HG03175 (cell line): ENCODE data around the gene BUD23.
"Not testable (repeated sequence)": the region's sequence is repeated elsewhere in the genome, so short reads cannot be mapped to it uniquely, and the experiment has no call there.

ENCODE experiments used
- ATAC-seq: cut with Tn5 transposase; IDR thresholded peaks from one replicate; pipeline ENCODE4 v1.9.1; 2021; ENCODE audit warnings: mild to moderate bottlenecking, moderate library complexity; ENCODE audit not compliant: unreplicated experiment

Gene BUD23

DNA sequence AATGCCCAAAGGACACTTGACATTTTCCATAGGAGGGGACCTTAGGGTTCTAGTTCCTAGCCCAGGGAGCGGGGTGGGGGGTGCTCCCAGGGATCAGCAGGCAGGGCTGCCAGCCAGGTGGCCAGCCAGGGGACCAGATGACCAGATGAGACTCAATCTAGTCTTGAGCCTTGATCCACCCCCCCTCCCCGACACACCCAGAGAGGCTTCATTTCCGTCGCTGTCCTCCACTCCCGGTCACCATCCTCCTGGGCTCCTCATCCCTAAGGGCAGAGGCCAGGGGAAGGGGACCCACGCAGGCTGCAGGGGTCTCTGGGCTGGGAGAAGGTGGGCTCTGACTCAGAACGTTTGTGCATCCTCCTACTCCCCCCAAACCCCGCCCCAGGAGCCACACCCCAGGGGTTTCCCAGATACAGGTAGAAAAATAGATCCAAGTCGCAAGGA lies 35.1 kb downstream of the BUD23 start:
- ATAC-seq, result no peak

DNA sequence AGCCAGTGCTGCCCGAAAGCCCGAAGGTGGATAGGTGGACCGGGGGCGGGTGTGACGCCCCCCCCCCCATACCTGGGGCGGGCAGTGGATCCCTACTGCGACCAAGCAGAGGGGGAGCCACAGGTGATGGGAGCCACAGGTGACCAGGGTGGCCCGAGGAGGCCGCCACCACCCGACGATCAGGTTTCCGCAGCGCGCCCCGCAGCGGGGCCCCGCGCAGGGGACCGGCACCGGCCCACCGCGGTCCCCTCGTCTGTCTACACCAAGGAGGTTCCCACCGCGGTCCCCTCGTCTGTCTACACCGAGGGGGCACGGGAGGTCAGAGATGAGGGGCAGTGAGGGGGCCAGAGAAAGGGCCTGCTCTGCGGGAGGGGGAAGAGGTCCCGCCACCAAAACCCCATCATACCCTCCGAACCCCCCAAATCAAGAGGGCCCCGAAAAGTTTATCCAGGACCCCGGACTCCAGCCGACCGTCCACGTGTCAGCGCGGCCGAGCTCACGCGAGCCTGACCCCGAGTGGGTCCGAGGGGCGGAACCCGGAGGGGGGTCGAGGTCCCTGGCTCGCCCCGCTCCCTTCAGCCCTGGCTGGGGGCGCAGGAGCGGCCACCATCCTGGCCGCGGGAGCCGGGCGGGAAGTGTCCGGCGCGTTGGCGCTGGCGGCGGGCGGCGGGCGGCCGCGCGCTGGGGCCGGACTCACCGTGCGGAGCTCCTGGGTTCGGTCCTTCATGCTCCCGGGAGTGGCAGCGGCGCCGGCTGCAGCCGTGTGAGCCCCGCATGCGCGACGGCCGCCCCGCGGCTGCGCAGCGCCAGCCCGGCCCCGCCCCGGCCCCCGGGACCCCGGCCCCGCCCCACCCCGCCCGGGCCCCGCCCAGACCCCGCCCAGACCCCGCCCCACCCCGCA lies 35.8 kb downstream of the BUD23 start, which contains the start of gene STX1A:
TSS of gene STX1A (minus strand) at position 765 of the 901 bp plus-strand sequence. CDS start at position 727, 38 bp downstream.
- ATAC-seq, result peak; percentile 72

DNA sequence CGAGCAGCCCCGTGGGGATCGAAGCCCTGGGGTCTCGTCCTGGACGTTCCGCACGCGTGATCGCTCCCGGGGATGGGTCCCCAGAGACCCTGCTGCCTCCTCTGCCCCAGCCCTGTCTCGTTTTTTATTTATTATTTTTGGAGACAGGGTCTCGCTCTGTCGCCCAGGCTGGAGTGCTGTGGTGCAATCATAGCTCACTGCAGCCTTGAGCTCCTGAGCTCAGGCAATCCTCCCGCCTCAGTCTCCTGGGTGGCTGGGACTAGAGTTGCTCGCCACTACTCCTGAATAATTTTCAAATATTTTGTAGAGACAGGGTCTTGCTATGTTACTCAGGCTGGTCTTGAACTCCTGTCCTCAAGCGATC lies 36.4 kb downstream of the BUD23 start:
- peak; percentile 16 for ATAC-seq

DNA sequence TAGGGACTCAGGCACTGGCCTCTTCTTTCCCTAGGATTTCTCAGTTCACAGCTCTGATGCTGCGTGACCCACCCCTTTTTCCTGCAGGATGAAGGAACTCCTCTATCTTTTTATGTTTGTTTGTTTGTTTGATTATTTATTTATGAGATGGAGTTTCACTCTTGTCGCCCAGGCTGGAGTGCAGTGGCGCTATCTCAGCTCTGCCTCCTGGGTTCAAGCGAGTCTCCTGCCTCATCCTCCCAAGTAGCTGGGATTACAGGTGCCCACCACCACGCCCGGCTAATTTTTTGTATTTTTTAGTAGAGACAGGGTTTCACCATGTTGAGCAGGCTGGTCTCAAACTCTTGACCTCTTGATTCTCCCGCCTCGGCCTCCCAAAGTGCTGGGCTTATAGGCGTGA lies 37.0 kb downstream of the BUD23 start:
- ATAC-seq, result not testable (repeated sequence)

DNA sequence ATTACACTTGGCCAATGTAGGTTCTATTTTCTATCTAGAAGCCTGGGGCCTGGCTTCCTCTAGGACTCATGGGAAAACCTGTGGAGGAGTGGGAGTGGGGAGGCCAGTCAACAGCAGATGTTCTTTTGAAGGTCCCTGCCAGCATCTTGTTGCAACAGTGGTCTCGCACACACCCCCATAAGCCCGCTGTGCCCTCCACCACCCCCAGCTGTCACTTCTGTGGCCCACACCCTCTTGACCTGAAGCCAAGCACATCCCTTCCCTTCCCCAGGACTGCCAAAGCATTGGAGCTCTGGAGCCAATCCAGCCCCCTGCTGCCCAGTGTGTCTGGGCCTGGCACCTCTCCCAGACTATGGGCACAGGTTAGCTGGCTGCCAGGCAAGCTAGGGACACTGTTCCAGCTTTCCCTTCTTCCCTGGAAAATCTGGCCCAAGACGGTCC lies 38.0 kb downstream of the BUD23 start:
- no peak for ATAC-seq

DNA sequence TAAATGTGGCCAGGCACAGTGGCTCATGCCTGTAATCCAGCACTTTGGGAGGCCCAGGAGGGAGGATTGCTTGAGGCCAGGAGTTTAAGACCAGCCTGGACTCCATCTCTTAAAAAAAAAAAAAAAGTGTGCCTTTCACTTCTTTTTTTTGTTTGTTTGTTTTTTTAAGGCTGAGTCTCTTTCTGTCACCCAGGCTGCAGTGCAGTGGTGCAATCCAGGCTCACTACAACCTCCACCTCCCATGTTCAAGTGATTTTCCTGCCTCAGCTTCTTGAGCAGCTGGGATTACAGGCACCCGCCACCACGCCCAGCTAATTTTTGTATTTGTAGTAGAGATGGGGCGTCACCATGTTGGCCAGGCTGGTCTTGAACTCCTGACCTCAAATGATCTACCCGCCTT lies 38.8 kb downstream of the BUD23 start:
- ATAC-seq, result not testable (repeated sequence)

DNA sequence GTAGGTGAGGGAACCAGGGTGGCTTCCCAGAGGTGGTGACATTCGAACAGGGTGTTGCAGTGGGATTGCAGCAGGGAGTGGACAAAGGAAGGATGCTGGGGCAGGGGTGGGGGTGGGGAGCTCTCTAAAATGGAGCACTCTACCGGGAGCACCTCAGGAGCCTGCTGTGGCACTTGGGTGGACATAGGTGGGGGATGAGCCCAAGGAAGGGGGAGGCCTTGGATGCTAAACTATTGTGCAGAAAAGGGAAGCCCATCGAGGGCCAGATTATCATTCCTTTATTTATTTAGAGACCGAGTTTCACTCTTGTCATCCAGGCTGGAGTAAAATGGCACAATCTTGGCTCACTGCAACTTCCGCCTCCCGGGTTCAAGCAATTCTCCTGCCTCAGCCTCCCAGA lies 39.4 kb downstream of the BUD23 start:
- ATAC-seq, result no peak

DNA sequence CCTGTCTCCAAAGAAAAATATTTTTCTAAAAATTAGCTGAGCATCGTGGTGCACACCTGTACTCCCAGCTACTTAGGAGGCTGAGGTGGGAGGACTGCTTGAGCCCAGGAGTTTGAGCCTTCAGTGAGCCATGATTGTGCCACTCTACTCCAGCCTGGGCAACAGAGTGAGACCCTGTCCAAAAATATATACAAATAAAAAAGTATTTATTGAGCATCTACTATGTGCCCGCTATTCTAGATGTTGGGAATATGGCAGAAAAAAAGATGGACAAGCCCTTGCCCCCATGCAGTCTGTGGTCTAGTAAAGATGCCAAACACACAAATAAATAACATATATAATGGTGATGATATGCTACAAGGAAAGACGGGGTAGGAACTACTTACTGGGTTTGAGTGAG lies 40.4 kb downstream of the BUD23 start:
- no peak for ATAC-seq

DNA sequence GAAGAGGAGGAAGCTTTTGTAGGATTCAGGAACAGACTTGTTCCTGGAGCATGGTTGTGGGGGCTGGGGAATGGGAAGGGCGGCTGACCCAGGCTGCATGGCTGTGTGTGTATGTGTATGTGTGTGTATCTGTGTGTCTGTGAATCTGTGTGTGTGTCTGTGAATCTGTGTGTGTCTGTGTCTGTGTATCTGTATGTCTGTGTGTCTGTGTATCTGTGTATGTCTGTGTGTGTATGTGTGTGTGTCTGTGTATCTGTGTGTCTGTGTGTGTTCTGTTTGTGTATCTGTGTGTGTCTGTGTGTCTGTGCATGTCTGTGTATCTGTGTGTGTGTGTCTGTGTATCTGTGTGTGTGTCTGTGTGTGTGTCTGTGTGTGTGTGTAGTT lies 42.7 kb downstream of the BUD23 start:
- ATAC-seq, result peak; percentile 16

DNA sequence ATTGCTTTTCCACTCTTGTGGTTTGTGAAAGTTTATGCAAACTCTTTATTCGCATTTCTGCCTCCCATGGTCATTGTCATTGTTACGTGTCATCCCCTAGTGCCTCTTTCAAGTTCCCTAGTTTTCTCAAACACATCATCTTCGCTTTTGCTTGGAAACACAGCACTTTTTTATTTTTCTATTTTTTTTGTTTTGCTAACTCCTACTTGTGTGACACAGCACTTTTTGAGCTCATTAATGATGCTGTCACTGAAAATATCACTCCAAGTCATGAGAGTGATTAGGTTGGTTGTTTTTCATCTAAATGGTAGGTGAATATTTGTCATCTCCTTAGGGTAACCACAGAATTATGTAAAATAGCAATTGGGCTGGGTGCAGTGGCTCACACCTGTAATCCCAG lies 44.6 kb downstream of the BUD23 start:
- ATAC-seq, result no peak

DNA sequence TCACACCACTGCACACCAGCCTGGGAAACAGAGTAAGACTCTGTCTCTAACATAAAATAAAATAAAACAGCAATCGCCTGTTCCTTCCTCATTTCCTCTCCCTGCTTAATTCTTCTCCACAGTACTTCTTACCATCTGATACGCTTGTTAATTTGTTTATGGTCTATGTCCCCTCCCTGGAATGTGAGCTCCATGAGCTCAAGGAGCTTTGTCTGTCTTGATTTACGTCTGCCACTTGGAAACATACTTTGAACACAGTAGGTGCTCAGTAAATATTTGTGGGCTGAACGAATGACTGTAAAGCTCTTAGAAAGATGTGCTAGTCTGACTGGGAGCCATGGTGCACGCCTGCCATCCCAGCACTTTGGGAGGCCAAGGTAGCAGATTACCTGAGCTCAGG lies 45.2 kb downstream of the BUD23 start:
- ATAC-seq, result no peak

DNA sequence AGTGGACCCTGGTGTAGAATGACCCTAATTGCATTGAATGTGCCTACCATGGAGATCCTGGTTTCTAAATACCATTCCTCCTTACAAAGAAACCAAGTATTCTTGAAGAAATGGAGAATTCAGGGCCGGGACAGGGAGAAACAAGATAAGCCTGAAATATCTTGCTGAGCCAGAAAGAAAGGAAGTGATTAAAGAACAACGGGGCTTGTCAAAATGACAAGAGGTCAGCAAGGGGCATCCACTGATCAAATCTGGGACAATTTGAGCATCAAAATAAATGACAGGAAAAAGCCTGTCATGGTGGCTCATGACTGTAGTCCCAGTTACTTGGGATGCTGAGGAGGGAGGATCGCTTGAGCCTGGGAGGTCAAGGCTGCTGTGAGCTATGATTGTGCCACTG lies 47.1 kb downstream of the BUD23 start:
- no peak for ATAC-seq

DNA sequence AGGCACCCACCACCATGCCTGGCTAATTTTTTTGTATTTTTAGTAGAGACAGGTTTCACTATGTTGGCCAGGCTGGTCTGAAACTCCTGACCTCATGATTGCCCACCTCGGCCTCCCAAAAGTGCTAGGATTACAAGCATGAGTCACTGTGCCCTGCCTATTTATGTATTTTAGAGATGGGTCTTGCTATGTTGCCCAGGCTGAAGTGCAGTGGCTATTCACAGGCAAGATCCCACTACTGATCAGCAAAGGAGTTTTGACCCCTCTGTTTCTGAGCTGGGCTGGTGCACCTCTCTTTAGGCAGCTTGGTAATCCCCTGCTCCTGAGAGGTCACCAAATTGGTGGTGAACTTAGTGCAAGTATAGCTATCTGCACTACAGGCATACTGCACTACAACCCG lies 49.0 kb downstream of the BUD23 start:
- no peak for ATAC-seq

DNA sequence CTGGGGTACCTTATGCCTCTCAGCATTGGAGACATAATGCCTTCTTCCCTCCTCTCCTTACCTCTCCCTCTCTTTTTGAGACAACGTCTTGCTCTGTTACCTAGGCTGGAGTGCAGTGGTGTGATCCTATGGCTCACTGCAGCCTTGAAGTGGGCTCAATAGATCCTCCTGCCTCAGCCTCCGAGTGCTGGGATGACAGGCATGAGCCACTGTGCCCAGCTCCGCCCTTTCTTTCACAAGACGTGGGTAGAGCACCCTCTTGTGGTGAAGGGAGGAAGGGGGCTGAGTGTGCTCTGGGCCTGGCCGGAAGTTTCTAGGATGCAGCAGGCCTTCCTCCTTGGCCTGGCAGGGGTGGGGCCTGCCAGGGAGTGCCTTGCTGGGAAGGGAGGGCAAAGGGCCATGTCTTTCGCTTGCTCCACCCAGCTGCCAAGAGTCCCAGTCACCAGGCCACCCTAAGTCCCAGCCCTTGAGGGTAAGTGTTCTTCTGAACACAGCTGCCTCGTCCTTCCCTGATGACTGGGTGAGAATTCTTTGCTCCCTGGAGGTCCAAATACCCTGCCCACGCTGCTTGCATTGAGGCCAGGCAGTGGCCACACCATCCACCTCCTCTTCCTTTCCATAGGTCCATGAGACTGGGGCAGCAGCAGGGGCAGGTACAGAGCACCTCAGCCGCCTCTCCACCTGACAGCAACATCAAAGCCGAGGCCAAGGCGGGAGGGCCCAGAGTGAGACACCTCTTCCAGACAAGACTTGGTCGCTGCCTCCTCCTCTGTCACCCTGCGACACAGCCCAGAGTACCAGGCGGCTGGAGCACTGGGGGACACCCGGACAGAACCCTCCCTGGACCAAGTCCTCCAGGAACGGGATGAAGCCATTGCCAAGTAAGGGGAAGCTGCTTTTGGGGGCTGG lies 51.5 kb downstream of the BUD23 start:
- ATAC-seq, result peak; percentile 42

DNA sequence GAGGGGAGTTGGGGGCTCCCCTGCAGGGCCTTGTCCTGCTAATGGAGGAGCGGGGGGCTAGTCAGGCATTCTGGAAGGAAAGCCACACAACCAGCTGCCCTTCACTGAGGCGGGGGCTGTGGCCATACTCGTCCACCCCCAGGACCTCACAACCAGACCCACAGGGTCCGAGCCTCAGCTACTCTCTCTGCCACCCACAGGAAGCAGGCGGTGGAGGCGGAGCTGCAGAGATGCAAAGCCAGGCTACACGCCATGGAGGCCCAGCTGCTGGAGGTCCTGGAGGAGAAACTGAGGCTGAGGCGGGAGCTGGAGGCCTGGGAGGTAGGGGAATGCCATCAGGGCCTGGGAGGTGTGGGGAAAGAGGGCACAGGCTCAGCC lies 52.1 kb downstream of the BUD23 start:
- no peak for ATAC-seq

DNA sequence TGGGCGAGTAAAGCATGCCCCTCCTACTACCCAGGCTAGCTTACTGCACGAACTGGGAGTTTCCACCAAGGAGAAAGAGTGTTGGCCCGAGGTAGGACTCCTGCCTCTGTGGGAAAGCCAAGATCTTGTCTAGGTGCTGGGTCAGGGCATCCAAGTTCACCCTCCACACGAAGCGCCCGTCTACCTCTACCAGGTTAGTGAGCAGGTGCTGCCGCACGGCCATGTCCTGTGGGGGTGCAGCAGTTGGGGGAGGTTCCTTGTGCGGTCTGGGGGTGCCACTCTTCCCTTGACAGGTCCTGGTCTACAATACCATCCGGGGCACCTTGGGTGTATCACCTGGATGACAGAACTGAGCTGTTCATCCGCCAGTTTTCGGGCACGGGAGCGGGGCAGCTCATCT lies 53.5 kb downstream of the BUD23 start:
- no peak for ATAC-seq

DNA sequence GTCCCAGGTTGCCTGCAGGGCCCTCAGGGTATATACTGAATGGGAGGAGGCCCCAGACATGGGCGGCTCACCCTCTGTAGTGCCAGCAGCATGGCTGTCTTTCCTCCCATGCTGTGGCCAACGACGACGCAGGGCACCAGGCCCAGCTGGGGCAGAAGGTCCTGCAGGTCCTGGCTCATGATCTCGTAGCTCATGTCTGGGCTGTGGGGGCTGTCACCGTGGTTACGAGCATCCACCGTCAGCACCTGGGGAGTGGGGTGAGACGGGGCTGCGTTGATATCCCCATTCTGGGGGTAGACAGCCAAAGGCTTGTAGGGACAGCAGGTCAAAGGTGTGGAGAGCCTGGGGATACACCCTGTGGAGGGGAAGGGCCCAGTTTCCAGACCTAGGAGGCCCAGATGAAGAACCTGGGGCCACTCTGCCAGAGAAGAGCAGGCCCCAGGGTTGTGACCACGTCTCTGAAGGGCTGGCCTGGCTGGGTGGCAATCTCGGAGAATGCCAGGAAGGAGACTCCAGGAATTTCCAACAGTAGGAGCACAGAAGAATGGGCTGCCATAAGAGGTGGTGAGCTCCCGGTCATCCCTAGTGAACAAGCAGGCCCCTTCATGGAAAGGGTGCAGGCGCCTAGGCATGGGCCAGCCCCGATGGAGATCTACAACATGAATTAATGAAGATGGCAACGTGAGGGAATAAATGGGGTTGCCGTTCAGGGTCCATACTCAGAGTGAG lies 54.3 kb downstream of the BUD23 start:
- no peak for ATAC-seq

DNA sequence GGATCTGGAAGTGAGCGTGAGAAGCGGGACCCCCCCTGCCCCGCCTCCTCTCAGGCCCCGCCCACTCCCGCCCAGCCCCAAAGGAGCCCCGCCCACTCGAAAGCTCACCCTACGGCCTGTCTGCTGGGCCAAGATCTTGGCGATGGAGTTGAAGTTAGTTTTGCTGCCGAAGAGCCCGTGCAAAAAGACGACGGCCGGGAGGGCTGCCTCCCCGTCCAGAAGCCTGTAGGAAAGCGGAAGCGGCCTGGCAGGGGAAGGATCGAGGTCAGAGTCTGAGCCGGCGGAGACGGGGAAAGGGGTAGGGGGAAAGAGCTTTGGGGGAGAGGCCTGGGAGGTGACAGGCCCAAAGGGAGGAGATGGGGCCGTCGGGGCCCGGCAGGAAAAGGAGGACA lies 54.8 kb downstream of the BUD23 start:
- ATAC-seq, result peak; percentile 13

DNA sequence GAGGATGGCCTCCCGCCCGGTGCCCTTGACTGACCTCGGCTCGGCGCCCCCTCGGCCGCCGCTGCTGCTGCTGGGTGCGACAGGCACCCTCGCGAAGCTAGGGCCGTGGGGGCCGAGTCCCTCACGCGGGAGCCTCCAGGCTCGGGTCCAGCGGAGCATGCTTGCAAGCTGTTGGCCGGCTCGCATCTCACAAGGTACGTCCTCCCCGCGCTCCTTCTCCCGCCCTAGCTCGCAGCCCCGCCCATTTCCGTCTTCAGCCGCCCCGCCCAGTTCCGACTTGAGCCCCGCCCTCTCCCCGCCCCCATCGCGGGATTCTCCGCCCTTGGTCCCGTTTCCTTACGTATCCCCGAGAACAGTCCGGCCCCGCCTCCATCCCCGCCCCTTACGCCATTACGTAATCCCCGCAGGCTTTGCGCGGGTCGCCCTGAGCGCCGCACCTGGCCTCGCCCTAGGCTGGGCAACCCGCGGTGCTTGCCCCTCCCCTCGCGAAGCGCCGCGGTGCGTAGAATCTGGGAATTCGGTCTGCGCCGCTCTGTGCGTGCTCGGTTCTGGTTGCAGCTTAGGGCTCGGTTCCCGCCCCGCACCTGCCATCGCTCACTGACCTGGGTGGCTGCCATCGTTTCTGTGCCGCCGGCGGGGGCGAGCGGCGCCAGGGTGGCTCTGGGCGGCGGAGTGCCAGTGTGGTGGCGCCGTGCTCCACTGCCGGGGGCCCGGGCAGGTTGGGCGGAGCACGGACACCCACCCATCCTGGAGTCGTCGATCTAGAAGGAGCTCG lies 55.4 kb downstream of the BUD23 start, which contains the start of gene ABHD11:
TSS of gene ABHD11 (minus strand) at position 191 of the 775 bp plus-strand sequence. CDS start at position 159, 32 bp downstream.
- peak; percentile 86 for ATAC-seq

DNA sequence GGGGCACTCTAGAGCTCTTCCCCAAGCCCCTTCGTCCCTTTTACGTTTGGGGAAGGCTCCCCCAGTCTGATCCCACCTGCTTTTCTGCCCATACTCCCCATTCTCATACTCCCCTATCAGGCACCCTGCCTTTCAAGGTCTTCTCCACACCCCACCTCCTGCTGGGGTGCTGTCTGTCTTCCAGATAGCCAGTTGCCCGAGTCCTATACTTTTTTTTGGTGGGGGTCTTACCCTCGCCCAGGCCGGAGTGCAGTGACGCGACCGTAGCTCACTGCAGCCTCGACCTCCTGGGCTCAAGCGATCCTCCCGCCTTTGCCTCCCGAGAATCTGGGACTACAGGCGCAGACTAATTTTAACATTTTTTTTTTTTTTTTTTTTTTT lies 56.0 kb downstream of the BUD23 start:
- ATAC-seq, result no peak
